Measurements from ENCODE around the gene CD79B. TPM values are rescaled to one million over a fixed set of nuclear protein-coding genes. Genes with fewer than 3 reads are reported as not detected.

Gene CD79B
- total RNA-seq, 1 donor from 2014 or later: not detected

GRCh38 chr17:63947711-63948330, 15.7 kb upstream of the CD79B start:
- Mint-ChIP-seq H3K36me3 (ENCODE audit: unreplicated experiment) (no peaks in the 10 kb centered on the region), H3K27me3 (ENCODE audit: unreplicated experiment) (peaks cover 8% of the 10 kb centered on the region), H3K4me1 (ENCODE audit: low read depth, unreplicated experiment) (peaks cover 3% of the 10 kb centered on the region), H3K27ac (ENCODE audit: unreplicated experiment) (no peak overlapping the region), H3K4me3 (ENCODE audit: unreplicated experiment) (no peak overlapping the region), H3K9me3 (ENCODE audit: unreplicated experiment) (peaks cover 5% of the 10 kb centered on the region)
- TF ChIP-seq CTCF (IDR thresholded peaks at IDR 0.05; ENCODE audit: partially characterized antibody, unreplicated experiment): no peak
- DNase-seq: no peak

GRCh38 chr17:63946440-63947363, 14.6 kb upstream of the CD79B start:
- no peak overlapping the region for H3K4me3 Mint-ChIP-seq (ENCODE audit: unreplicated experiment)
- H3K36me3 Mint-ChIP-seq (ENCODE audit: unreplicated experiment): no peaks in the 10 kb centered on the region
- peak; percentile 70 for DNase-seq
- H3K27me3 Mint-ChIP-seq (ENCODE audit: unreplicated experiment): peaks cover 8% of the 10 kb centered on the region
- peaks cover 3% of the 10 kb centered on the region for H3K4me1 Mint-ChIP-seq (ENCODE audit: low read depth, unreplicated experiment)
- no peak overlapping the region for H3K27ac Mint-ChIP-seq (ENCODE audit: unreplicated experiment)
- H3K9me3 Mint-ChIP-seq (ENCODE audit: unreplicated experiment): peaks cover 5% of the 10 kb centered on the region
- peak; percentile 88 for TF ChIP-seq CTCF (IDR thresholded peaks at IDR 0.05; ENCODE audit: partially characterized antibody, unreplicated experiment)

GRCh38 chr17:63945784-63946439, 13.8 kb upstream of the CD79B start:
- no peak for TF ChIP-seq CTCF (IDR thresholded peaks at IDR 0.05; ENCODE audit: partially characterized antibody, unreplicated experiment)
- Mint-ChIP-seq H3K36me3 (ENCODE audit: unreplicated experiment) (no peaks in the 10 kb centered on the region), H3K4me1 (ENCODE audit: low read depth, unreplicated experiment) (peaks cover 3% of the 10 kb centered on the region), H3K27ac (ENCODE audit: unreplicated experiment) (no peak overlapping the region), H3K27me3 (ENCODE audit: unreplicated experiment) (peaks cover 8% of the 10 kb centered on the region), H3K9me3 (ENCODE audit: unreplicated experiment) (peaks cover 5% of the 10 kb centered on the region), H3K4me3 (ENCODE audit: unreplicated experiment) (no peak overlapping the region)
- no peak for DNase-seq

- Mint-ChIP-seq H3K9me3 (ENCODE audit: unreplicated experiment) (peaks cover 5% of the 10 kb centered on the region), H3K27me3 (ENCODE audit: unreplicated experiment) (peaks cover 6% of the 10 kb centered on the region), H3K4me1 (ENCODE audit: low read depth, unreplicated experiment) (peaks cover 3% of the 10 kb centered on the region), H3K36me3 (ENCODE audit: unreplicated experiment) (no peaks in the 10 kb centered on the region), H3K4me3 (ENCODE audit: unreplicated experiment) (no peak overlapping the region), H3K27ac (ENCODE audit: unreplicated experiment) (no peak overlapping the region)
- TF ChIP-seq CTCF (IDR thresholded peaks at IDR 0.05; ENCODE audit: partially characterized antibody, unreplicated experiment): no peak
- DNase-seq: no peak
These were observed 12.8 kb upstream of the CD79B start for GRCh38 chr17:63944736-63945499.
